Lower leg skin (tissue), 3 donors: Measurements from ENCODE around the gene VPS54.

Source experiments
- POLR2A ChIP-seq, 2 donors: fragments of 450-650 bp; IDR thresholded peaks; one replicate each; pipeline ENCODE4 v1.6.1; 2016 to 2017; ENCODE audit warnings: antibody characterized with exemption in 2 of 2, mild to moderate bottlenecking in 1 of 2, moderate library complexity in 1 of 2
- TF ChIP-seq, protein P1 (sequence below), 3 donors: fragments of 450-650 bp; IDR thresholded peaks; one replicate each; pipeline ENCODE4 v1.5.1; 2016; ENCODE audit warnings: antibody characterized with exemption in 3 of 3, mild to moderate bottlenecking in 3 of 3, moderate library complexity in 2 of 3

DNA sequence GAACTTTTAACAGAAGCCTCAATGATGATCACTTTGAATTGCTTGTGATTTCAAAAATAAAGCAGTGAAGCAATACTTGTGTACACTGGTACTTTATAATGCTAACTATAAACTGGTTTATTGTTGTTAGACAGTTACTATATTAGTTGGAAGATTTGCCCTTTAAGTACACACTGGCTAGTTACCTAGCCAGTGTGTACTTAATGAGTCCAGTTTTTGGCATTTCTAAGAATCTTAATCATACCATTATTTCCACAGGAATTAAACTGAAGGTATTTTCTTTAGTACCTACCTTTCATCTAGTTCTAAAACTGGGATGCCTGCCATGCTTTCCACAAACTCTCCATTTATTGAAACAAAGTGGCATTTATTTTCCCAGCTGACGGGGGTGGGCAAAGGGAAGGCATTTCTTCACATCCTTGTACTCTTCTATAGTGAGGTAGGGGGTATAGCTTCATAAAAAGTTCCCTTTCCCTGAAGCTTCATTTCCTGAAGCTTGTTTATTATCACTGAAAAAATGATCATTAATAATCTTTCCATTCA, 127.7 kb downstream of the VPS54 start:
- TF ChIP-seq, protein P1, sequence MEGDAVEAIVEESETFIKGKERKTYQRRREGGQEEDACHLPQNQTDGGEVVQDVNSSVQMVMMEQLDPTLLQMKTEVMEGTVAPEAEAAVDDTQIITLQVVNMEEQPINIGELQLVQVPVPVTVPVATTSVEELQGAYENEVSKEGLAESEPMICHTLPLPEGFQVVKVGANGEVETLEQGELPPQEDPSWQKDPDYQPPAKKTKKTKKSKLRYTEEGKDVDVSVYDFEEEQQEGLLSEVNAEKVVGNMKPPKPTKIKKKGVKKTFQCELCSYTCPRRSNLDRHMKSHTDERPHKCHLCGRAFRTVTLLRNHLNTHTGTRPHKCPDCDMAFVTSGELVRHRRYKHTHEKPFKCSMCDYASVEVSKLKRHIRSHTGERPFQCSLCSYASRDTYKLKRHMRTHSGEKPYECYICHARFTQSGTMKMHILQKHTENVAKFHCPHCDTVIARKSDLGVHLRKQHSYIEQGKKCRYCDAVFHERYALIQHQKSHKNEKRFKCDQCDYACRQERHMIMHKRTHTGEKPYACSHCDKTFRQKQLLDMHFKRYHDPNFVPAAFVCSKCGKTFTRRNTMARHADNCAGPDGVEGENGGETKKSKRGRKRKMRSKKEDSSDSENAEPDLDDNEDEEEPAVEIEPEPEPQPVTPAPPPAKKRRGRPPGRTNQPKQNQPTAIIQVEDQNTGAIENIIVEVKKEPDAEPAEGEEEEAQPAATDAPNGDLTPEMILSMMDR (IDR thresholded peaks at IDR 0.05), result no peak
- no peak for TF ChIP-seq POLR2A (IDR thresholded peaks at IDR 0.05)
